GM23338 (cell line): Measurements from ENCODE around the gene GDE1.

Experiments
- CTCF ChIP-seq, 2 experiments: fragments of 200-600 bp in 1 of 2; sonication (generic) in 1 of 2; conservative IDR thresholded peaks; 2 replicates each; pipeline versions ENCODE4 v1.5.1 to v1.6.1; 2016 to 2017; ENCODE audit warnings: antibody characterized with exemption in 2 of 2, low read depth in 2 of 2, mild to moderate bottlenecking in 2 of 2, moderate library complexity in 1 of 2
- EZH2 ChIP-seq: fragments of 200-600 bp; sonication (generic); IDR thresholded peaks from one replicate; pipeline ENCODE4 v1.8.0; 2017; ENCODE audit warnings: antibody characterized with exemption, mild to moderate bottlenecking, low read depth; ENCODE audit not compliant: unreplicated experiment
- JUNB ChIP-seq: IDR thresholded peaks from one replicate; pipeline ENCODE4 v1.6.1; 2016; ENCODE audit warnings: antibody characterized with exemption; ENCODE audit not compliant: unreplicated experiment
- NANOG ChIP-seq: IDR thresholded peaks from 2 replicates; pipeline ENCODE4 v1.6.1; 2016; ENCODE audit warnings: antibody characterized with exemption, borderline replicate concordance
- POLR2AphosphoS5 ChIP-seq: IDR thresholded peaks from 2 replicates; pipeline ENCODE4 v1.6.1; 2016; ENCODE audit warnings: antibody characterized with exemption, low read depth
- REST ChIP-seq: IDR thresholded peaks from one replicate; pipeline ENCODE4 v1.6.1; 2018; ENCODE audit warnings: antibody characterized with exemption; ENCODE audit not compliant: unreplicated experiment
- STAT1 ChIP-seq: IDR thresholded peaks from one replicate; pipeline ENCODE4 v1.6.1; 2016; ENCODE audit warnings: antibody characterized with exemption; ENCODE audit not compliant: unreplicated experiment
- ZNF114 ChIP-seq: fragments of 250-450 bp; sonication (Bioruptor Pico); IDR thresholded peaks from 2 replicates; pipeline ENCODE4 v1.5.0; 2020; ENCODE audit warnings: mild to moderate bottlenecking, moderate library complexity
- ZNF331 ChIP-seq: fragments of 250-450 bp; sonication (Bioruptor Pico); IDR thresholded peaks from 2 replicates; pipeline ENCODE4 v1.5.0; 2020; ENCODE audit warnings: low read depth, mild to moderate bottlenecking, moderate library complexity

DNA sequence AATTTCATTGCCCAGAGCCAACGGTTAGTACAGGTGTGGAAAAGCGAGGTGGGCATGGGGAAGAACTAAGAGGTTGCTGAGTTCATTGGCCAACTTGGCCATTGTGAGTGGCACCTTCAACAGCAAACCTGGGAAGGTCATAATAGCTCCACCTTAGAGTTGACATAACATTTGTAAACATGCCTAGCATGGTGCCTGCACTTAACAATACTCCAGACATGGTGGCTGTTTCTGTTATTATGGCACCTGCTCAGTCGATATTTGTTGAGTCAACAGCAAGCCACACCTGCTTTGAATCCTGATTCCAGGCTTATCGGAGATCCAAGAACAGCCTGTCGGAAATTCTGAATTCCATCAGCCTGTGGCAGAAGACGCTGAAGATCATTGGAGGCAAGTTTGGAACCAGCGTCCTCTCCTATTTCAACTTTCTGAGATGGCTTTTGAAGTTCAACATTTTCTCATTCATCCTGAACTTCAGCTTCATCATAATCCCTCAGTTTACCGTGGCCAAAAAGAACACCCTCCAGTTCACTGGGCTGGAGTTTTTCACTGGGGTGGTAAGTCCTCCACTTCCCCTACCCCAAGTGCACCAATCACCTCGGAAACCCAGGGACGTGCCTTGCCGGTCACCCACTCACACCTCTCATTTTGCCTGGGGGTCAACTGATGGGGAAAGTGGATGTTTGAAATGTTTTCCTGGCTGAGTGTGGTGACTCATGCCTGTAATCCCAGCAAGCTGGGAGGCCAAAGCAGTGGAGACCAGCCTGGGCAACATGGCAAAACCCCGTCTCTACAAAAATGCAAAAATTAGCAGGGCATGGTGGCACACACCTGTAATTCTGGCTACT lies 58.2 kb downstream of the GDE1 start:
- no peak for TF ChIP-seq CTCF (conservative IDR thresholded peaks at IDR 0.05; ENCODE audit: low read depth in 2 of 2)
- no peak for TF ChIP-seq STAT1
- no peak for TF ChIP-seq EZH2
- TF ChIP-seq JUNB, result no peak
- no peak for TF ChIP-seq NANOG
- TF ChIP-seq POLR2AphosphoS5, result no peak
- TF ChIP-seq REST, result no peak
- TF ChIP-seq ZNF331 (CRISPR knock-in tag), result no peak
- TF ChIP-seq ZNF114 (CRISPR knock-in tag), result no peak
